Adrenal gland (tissue), 12 donors: Measurements from ENCODE around the gene FAT1. TPM values are rescaled to one million over a fixed set of nuclear protein-coding genes. Genes with fewer than 3 reads are reported as not detected.

Experiments used
- DNase-seq, 7 donors: peaks; one replicate each; pipeline ENCODE4 v3.0.0-alpha.2; 2019 to 2020
- H3K27ac ChIP-seq, 5 donors: fragments of 200-600 bp; sonication (generic) in 4 of 5; 1 replicate in 3 of 5; 2 replicates in 2 of 5; pipeline versions ENCODE4 v1.5.1 to v1.8.0; 2016 to 2020; ENCODE audit warnings: mild to moderate bottlenecking in 1 of 5
- H3K27me3 ChIP-seq: fragments of 200-600 bp; 2 replicates; pipeline ENCODE4 v1.8.0; 2021
- H3K36me3 ChIP-seq, 2 donors: fragments of 200-600 bp; replicated peaks in 1 of 2; 1 replicate in 1 of 2; 2 replicates in 1 of 2; pipeline versions ENCODE4 v1.5.1 to v1.8.0; 2018 to 2022
- H3K4me1 ChIP-seq, 2 donors: fragments of 200-600 bp; replicated peaks in 1 of 2; 1 replicate in 1 of 2; 2 replicates in 1 of 2; pipeline versions ENCODE4 v1.5.1 to v1.8.0; 2018 to 2021
- H3K4me3 ChIP-seq, 4 donors: fragments of 200-600 bp; sonication (generic) in 3 of 4; one replicate each; pipeline ENCODE4 v1.5.1; 2016 to 2018
- H3K9me3 ChIP-seq, 3 donors: fragments of 200-600 bp; sonication (generic) in 1 of 3; replicated peaks in 1 of 3; 1 replicate in 2 of 3; 2 replicates in 1 of 3; pipeline versions ENCODE4 v1.5.1 to v1.8.0; 2016 to 2021
- CTCF ChIP-seq, 6 experiments: fragments of 450-650 bp in 4 of 6; fragments of 200-600 bp in 2 of 6; sonication (generic) in 1 of 6; IDR thresholded peaks; 1 replicate in 5 of 6; 2 replicates in 1 of 6; pipeline versions ENCODE4 v1.5.1 to v1.8.0; 2016 to 2021; ENCODE audit warnings: antibody characterized with exemption in 6 of 6, mild to moderate bottlenecking in 2 of 6, moderate library complexity in 1 of 6
- POLR2A ChIP-seq, 2 donors: fragments of 450-650 bp; IDR thresholded peaks; one replicate each; pipeline ENCODE4 v1.6.1; 2017; ENCODE audit warnings: antibody characterized with exemption in 2 of 2, mild to moderate bottlenecking in 2 of 2, moderate library complexity in 1 of 2
- WGBS, 4 donors: extraction: QIAGEN DNeasy Blood & Tissue Kit in 2 of 4; methylation state at CpG; one replicate each; pipeline versions ENCODE4 v1.1.5 to v1.1.7; 2013 to 2017; 5-methylcytosine and 5-hydroxymethylcytosine counted together
- intact Hi-C, 2 donors: fragments of 100-400 bp; cut with DNase I; formaldehyde crosslinking; loops; one replicate each; pipeline versions ENCODE4 v1.14.1 to v1.15.0; 2022 to 2023
- polyA plus RNA-seq, 3 donors: library from polyadenylated mRNA; stranded (reverse); fragments of 200-250 nt in 2 of 3; fragments of 350-450 nt in 1 of 3; fragmentation: Illumina TruSeq in 1 of 3; extraction: RNeasy Lipid Tissue Mini Kit (QIAGEN cat#74804) in 1 of 3; gene quantifications; one replicate each; pipeline ENCODE4 v1.2.3, GENCODE V29; 2013 to 2014
- total RNA-seq, 9 donors: library from RNA; depleted of rRNA in 4 of 9; stranded (reverse); fragments of >200 nt in 4 of 9; fragments of 120-200 nt in 1 of 9; fragmentation: NEBNext Ultra II Directional in 1 of 9; extraction: Animal tissue kit (Norgen Biotek cat#: 25700) in 1 of 9; gene quantifications; one replicate each; pipeline versions ENCODE4 v1.1.0 to v1.2.4, GENCODE V29; 2013 to 2023
- donor health status: healthy with polysubstance abuse.
- donor health status: Bipolar disorder and iron deficiency.
- donor health status: DM: yes; HTN: yes; CAD: no.
- donor health status: DM: no; HTN: no; CAD: no.
- donor health status: DM: no; HTN: no; CAD: no.
- donor health status: DM: yes; HTN: yes; CAD: no.

The FAT1 gene
- total and polyA plus RNA-seq, 12 donors = 0.79 to 147 (median 6.3) TPM

GRCh38 chr4:186714006-186714675, 9.5 kb downstream of the FAT1 start:
- Histone ChIP-seq H3K9me3 (no peaks in the 10 kb centered on the region), H3K4me1 (no peaks in the 10 kb centered on the region), H3K27me3 (no peaks in the 10 kb centered on the region), H3K36me3 (no peaks in the 10 kb centered on the region), H3K4me3 (no peak overlapping the region), H3K27ac (no peak overlapping the region)
- intact Hi-C loops = no loop called here
- TF ChIP-seq POLR2A (IDR thresholded peaks at IDR 0.05) (no peak), CTCF (IDR thresholded peaks at IDR 0.05) (no peak)
- WGBS, 4 donors = 89 to 91% (median 90%) methylated on average over 16 of the region's 16 CpGs
- no peak for DNase-seq

GRCh38 chr4:186712690-186713089, 11.0 kb downstream of the FAT1 start:
- H3K36me3 ChIP-seq = no peaks in the 10 kb centered on the region
- H3K4me3 ChIP-seq = no peak overlapping the region
- no peaks in the 10 kb centered on the region for H3K4me1 ChIP-seq
- DNase-seq = no peak
- H3K27me3 ChIP-seq = no peaks in the 10 kb centered on the region
- WGBS, 4 donors = 86 to 88% (median 87%) methylated on average over 7 of the region's 7 CpGs
- no peaks in the 10 kb centered on the region for H3K9me3 ChIP-seq
- intact Hi-C loops = no loop called here
- TF ChIP-seq CTCF (IDR thresholded peaks at IDR 0.05) (no peak), POLR2A (IDR thresholded peaks at IDR 0.05) (no peak)
- H3K27ac ChIP-seq = no peak overlapping the region

- no peaks in the 10 kb centered on the region for H3K27me3 ChIP-seq
- H3K4me3 ChIP-seq = no peak overlapping the region
- H3K36me3 ChIP-seq = no peaks in the 10 kb centered on the region
- DNase-seq = no peak
- H3K27ac ChIP-seq = no peak overlapping the region
- WGBS, 4 donors = 65 to 73% (median 70%) methylated on average over 5 of the region's 5 CpGs
- no peaks in the 10 kb centered on the region for H3K4me1 ChIP-seq
- TF ChIP-seq CTCF (IDR thresholded peaks at IDR 0.05) (no peak), POLR2A (IDR thresholded peaks at IDR 0.05) (no peak)
- no peaks in the 10 kb centered on the region for H3K9me3 ChIP-seq
- intact Hi-C loops = no loop called here
Measured at GRCh38 chr4:186710521-186711119, 13.0 kb downstream of the FAT1 start.

- no peaks in the 10 kb centered on the region for H3K27me3 ChIP-seq
- DNase-seq = no peak
- no peaks in the 10 kb centered on the region for H3K9me3 ChIP-seq
- no peak overlapping the region for H3K27ac ChIP-seq
- no peaks in the 10 kb centered on the region for H3K4me1 ChIP-seq
- WGBS, 4 donors = 81 to 90% (median 82%) methylated on average over 9 of the region's 9 CpGs
- no peaks in the 10 kb centered on the region for H3K36me3 ChIP-seq
- intact Hi-C loops = no loop called here
- TF ChIP-seq POLR2A (IDR thresholded peaks at IDR 0.05) (no peak), CTCF (IDR thresholded peaks at IDR 0.05) (no peak)
- H3K4me3 ChIP-seq = no peak overlapping the region
Measured at GRCh38 chr4:186709517-186709916, 14.1 kb downstream of the FAT1 start.
